Measurements from ENCODE around the gene SAGE1.

The SAGE1 gene

DNA sequence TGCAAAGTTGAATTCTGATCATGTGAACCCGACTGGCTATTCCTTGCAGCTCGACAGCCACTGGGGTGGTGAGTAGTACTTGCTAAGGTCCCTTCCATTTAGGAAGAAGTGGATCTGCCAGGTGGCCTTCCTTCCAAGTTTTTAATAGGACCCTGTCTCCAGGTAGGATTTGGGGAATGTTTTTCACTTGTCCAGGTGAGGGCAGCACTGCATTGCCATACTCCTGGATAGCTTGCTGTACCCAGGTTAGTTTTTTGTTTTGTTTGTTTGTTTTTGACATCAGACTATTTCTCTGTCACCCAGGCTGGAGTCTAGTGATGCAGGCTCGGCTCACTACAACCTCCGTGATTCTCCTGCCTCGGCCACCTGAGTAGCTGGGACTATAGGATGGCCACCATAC lies 29.8 kb downstream of the SAGE1 start:
- no peaks in the 10 kb centered on the region for H3K27me3 ChIP-seq (ENCODE audit: control insufficient read depth in 1 of 2, insufficient read depth in 2 of 2, low read length in 2 of 2)
- no peaks in the 10 kb centered on the region for H3K4me1 ChIP-seq (ENCODE audit: control insufficient read depth in 1 of 2, insufficient read depth in 2 of 2, low read length in 2 of 2)
- no peak overlapping the region for H3K27ac ChIP-seq (ENCODE audit: low read depth, low read length)
- H3K36me3 ChIP-seq (ENCODE audit: control insufficient read depth in 1 of 2, insufficient read depth in 2 of 2, low read length in 2 of 2): no peaks in the 10 kb centered on the region
- H3K4me3 ChIP-seq (ENCODE audit: low read depth in 1 of 2, low read length in 2 of 2): no peak overlapping the region
- no peak overlapping the region for H3K9ac ChIP-seq (ENCODE audit: low read depth in 1 of 2, low read length in 2 of 2)
- no peaks in the 10 kb centered on the region for H3K9me3 ChIP-seq (ENCODE audit: control insufficient read depth in 1 of 2, low read length in 2 of 2)

- H3K27me3 ChIP-seq (ENCODE audit: control insufficient read depth in 1 of 2, insufficient read depth in 2 of 2, low read length in 2 of 2): no peaks in the 10 kb centered on the region
- no peaks in the 10 kb centered on the region for H3K9me3 ChIP-seq (ENCODE audit: control insufficient read depth in 1 of 2, low read length in 2 of 2)
- no peaks in the 10 kb centered on the region for H3K36me3 ChIP-seq (ENCODE audit: control insufficient read depth in 1 of 2, insufficient read depth in 2 of 2, low read length in 2 of 2)
- H3K4me3 ChIP-seq (ENCODE audit: low read depth in 1 of 2, low read length in 2 of 2): no peak overlapping the region
- H3K9ac ChIP-seq (ENCODE audit: low read depth in 1 of 2, low read length in 2 of 2): no peak overlapping the region
- H3K27ac ChIP-seq (ENCODE audit: low read depth, low read length): no peak overlapping the region
- no peaks in the 10 kb centered on the region for H3K4me1 ChIP-seq (ENCODE audit: control insufficient read depth in 1 of 2, insufficient read depth in 2 of 2, low read length in 2 of 2)
Measured at GRCh38 chrX:135927897-135928296, 34.4 kb downstream of the SAGE1 start.

- H3K27ac ChIP-seq (ENCODE audit: low read depth, low read length): no peak overlapping the region
- H3K4me3 ChIP-seq (ENCODE audit: low read depth in 1 of 2, low read length in 2 of 2): no peak overlapping the region
- H3K27me3 ChIP-seq (ENCODE audit: control insufficient read depth in 1 of 2, insufficient read depth in 2 of 2, low read length in 2 of 2): no peaks in the 10 kb centered on the region
- H3K9me3 ChIP-seq (ENCODE audit: control insufficient read depth in 1 of 2, low read length in 2 of 2): no peaks in the 10 kb centered on the region
- no peak overlapping the region for H3K9ac ChIP-seq (ENCODE audit: low read depth in 1 of 2, low read length in 2 of 2)
- H3K4me1 ChIP-seq (ENCODE audit: control insufficient read depth in 1 of 2, insufficient read depth in 2 of 2, low read length in 2 of 2): no peaks in the 10 kb centered on the region
- H3K36me3 ChIP-seq (ENCODE audit: control insufficient read depth in 1 of 2, insufficient read depth in 2 of 2, low read length in 2 of 2): no peaks in the 10 kb centered on the region
Measured at GRCh38 chrX:135931644-135932487, 38.4 kb downstream of the SAGE1 start.

DNA sequence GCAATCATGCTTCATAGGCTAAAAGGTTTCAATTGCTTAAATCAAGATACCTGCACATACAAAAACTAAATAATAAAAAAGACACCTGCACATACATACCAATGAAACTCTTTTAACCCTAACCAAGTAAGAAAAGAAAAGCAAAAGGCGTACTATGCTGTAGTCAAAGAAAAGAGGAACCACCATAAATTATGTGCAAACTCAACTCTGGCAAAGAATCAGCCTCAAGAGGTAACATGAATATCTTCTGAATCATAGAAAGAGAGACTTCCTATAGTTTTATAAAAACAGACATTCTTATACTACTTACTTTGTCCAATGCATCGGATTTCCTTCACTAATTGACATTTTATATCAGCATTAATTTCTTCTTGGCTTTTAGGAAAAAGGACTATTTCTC lies 51.0 kb downstream of the SAGE1 start:
- no peak overlapping the region for H3K9ac ChIP-seq (ENCODE audit: low read depth in 1 of 2, low read length in 2 of 2)
- H3K27ac ChIP-seq (ENCODE audit: low read depth, low read length): no peak overlapping the region

DNA sequence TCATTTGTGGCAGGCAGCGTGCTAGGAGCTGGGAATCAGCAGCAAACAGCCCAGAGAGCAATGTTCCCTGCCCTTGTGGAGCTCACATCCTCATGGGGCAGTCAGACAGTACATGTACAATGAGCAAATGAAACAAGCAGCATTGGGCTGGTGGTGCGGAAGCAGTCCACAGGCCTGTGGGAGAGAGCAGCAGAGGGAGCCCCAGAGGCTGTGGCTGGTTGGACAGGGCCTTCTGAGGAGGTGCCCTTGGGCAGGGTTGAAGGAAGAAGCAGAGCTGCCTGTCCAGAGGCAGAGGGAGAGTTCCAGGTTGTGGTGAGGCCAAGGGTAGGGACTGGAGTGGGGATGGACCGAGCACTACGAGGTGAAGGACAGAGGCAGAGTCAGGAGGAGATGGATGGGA lies 57.8 kb downstream of the SAGE1 start:
- Histone ChIP-seq H3K4me3 (ENCODE audit: low read depth in 1 of 2, low read length in 2 of 2) (no peak overlapping the region), H3K4me1 (ENCODE audit: control insufficient read depth in 1 of 2, insufficient read depth in 2 of 2, low read length in 2 of 2) (no peaks in the 10 kb centered on the region), H3K9ac (ENCODE audit: low read depth in 1 of 2, low read length in 2 of 2) (no peak overlapping the region), H3K27ac (ENCODE audit: low read depth, low read length) (no peak overlapping the region), H3K36me3 (ENCODE audit: control insufficient read depth in 1 of 2, insufficient read depth in 2 of 2, low read length in 2 of 2) (no peaks in the 10 kb centered on the region), H3K27me3 (ENCODE audit: control insufficient read depth in 1 of 2, insufficient read depth in 2 of 2, low read length in 2 of 2) (no peaks in the 10 kb centered on the region), H3K9me3 (ENCODE audit: control insufficient read depth in 1 of 2, low read length in 2 of 2) (no peaks in the 10 kb centered on the region)

More for the DNA sequence above, 51.0 kb downstream of the SAGE1 start:
- Histone ChIP-seq H3K9me3 (ENCODE audit: control insufficient read depth in 1 of 2, low read length in 2 of 2) (no peaks in the 10 kb centered on the region), H3K27me3 (ENCODE audit: control insufficient read depth in 1 of 2, insufficient read depth in 2 of 2, low read length in 2 of 2) (no peaks in the 10 kb centered on the region), H3K36me3 (ENCODE audit: control insufficient read depth in 1 of 2, insufficient read depth in 2 of 2, low read length in 2 of 2) (no peaks in the 10 kb centered on the region), H3K4me1 (ENCODE audit: control insufficient read depth in 1 of 2, insufficient read depth in 2 of 2, low read length in 2 of 2) (no peaks in the 10 kb centered on the region), H3K4me3 (ENCODE audit: low read depth in 1 of 2, low read length in 2 of 2) (no peak overlapping the region)
